Neural progenitor cell (in vitro differentiated cells): Measurements from ENCODE around the gene PTGR3. TPM values are rescaled to one million over a fixed set of nuclear protein-coding genes. Genes with fewer than 3 reads are reported as not detected.
A peak's percentile ranks its signal among the peaks of the same experiment; 100 is the strongest.

Source experiments
- DNase-seq: peaks from one replicate; pipeline ENCODE4 v3.0.0-alpha.2; 2016; ENCODE audit warnings: low spot score
- H2AFZ ChIP-seq: fragments of 200-600 bp; sonication (generic); replicated peaks from 2 replicates; pipeline ENCODE4 v1.6.1; 2016; ENCODE audit warnings: antibody characterized with exemption
- H3F3A ChIP-seq: fragments of 200-600 bp; sonication (generic); 2 replicates; pipeline ENCODE4 v1.6.1; 2016; ENCODE audit warnings: antibody characterized with exemption, low read depth
- H3K27ac ChIP-seq: fragments of 200-600 bp; sonication (generic); 2 replicates; pipeline ENCODE4 v1.5.1; 2016; ENCODE audit warnings: mild to moderate bottlenecking
- H3K27me3 ChIP-seq: fragments of 200-600 bp; sonication (generic); 2 replicates; pipeline ENCODE4 v1.6.1; 2016; ENCODE audit warnings: mild to moderate bottlenecking, moderate library complexity
- H3K36me3 ChIP-seq: fragments of 200-600 bp; sonication (generic); 2 replicates; pipeline ENCODE4 v1.5.1; 2016
- H3K4me1 ChIP-seq: fragments of 200-600 bp; sonication (generic); 2 replicates; pipeline ENCODE4 v1.6.1; 2016; ENCODE audit warnings: mixed run types
- H3K4me2 ChIP-seq: fragments of 200-600 bp; sonication (generic); 2 replicates; pipeline ENCODE4 v1.6.1; 2016
- H3K4me3 ChIP-seq: fragments of 200-600 bp; sonication (generic); 2 replicates; pipeline ENCODE4 v1.5.1; 2016
- H3K79me2 ChIP-seq: fragments of 200-600 bp; sonication (generic); 2 replicates; pipeline ENCODE4 v1.6.1; 2016; ENCODE audit warnings: low read depth
- H3K9ac ChIP-seq: fragments of 200-600 bp; sonication (generic); 2 replicates; pipeline ENCODE4 v1.6.1; 2016
- H3K9me3 ChIP-seq: fragments of 200-600 bp; sonication (generic); 2 replicates; pipeline ENCODE4 v1.5.1; 2016; ENCODE audit warnings: low read depth
- H4K20me1 ChIP-seq: fragments of 200-600 bp; sonication (generic); 2 replicates; pipeline ENCODE4 v1.6.1; 2016; ENCODE audit warnings: low read depth
- H3K27ac Mint-ChIP-seq: 3 replicates; pipeline ENCODE4 v1.8.0; 2021; ENCODE audit warnings: mixed read lengths
- H3K27me3 Mint-ChIP-seq: 2 replicates; pipeline ENCODE4 v1.8.0; 2022; ENCODE audit warnings: low read depth, mild to moderate bottlenecking, inconsistent platforms, moderate library complexity, mixed read lengths; ENCODE audit not compliant: insufficient read depth
- H3K36me3 Mint-ChIP-seq: 3 replicates; pipeline ENCODE4 v1.8.0; 2021; ENCODE audit warnings: mixed read lengths
- H3K4me1 Mint-ChIP-seq: 3 replicates; pipeline ENCODE4 v1.8.0; 2021; ENCODE audit warnings: mixed read lengths
- H3K4me3 Mint-ChIP-seq: 3 replicates; pipeline ENCODE4 v1.8.0; 2021; ENCODE audit warnings: mild to moderate bottlenecking, moderate library complexity, mixed read lengths
- H3K9me3 Mint-ChIP-seq: 3 replicates; pipeline ENCODE4 v1.8.0; 2020; ENCODE audit warnings: mixed read lengths
- CTCF ChIP-seq: fragments of 200-600 bp; sonication (generic); IDR thresholded peaks from 2 replicates; pipeline ENCODE4 v1.5.1; 2017; ENCODE audit warnings: antibody characterized with exemption, mild to moderate bottlenecking
- EZH2 ChIP-seq: fragments of 200-600 bp; sonication (generic); IDR thresholded peaks from 2 replicates; pipeline ENCODE4 v1.6.1; 2017; ENCODE audit warnings: antibody characterized with exemption, mild to moderate bottlenecking, moderate library complexity
- EZH2phosphoT487 ChIP-seq: fragments of 200-600 bp; sonication (generic); IDR thresholded peaks from 2 replicates; pipeline ENCODE4 v1.6.1; 2017; ENCODE audit warnings: antibody characterized with exemption
- total RNA-seq: library from RNA; depleted of rRNA; stranded (reverse); fragments of >200 nt; gene quantifications from 2 replicates; pipeline ENCODE4 v1.2.3, GENCODE V29; 2015; ENCODE audit warnings: low replicate concordance

PTGR3 gene
- total RNA-seq, 1 donor from 2014 or later, result 13.0 TPM

DNA sequence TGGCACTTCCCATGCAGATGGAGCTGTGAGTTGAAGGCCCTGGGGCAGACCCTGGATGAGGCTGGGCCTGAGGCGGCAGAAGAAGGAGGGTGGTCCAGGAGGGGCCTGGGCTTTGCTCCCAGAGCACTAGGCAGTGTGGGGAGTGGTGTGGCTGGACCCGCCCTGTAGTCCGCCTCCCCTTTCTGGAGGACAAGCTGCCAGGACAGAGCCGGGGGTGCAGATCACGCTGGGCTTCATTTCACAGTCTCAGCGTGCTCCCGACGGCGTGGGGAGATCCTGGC lies 49.8 kb downstream of the PTGR3 start:
- Histone ChIP-seq H3K79me2 (no peaks in the 10 kb centered on the region), H3K27me3 (no peaks in the 10 kb centered on the region), H4K20me1 (no peaks in the 10 kb centered on the region), H3K27ac (peak overlapping the region; percentile 73), H2AFZ (no peak overlapping the region), H3K4me2 (peak overlapping the region; percentile 22), H3K4me3 (no peak overlapping the region), H3K4me1 (peaks cover 16% of the 10 kb centered on the region), H3K9me3 (no peaks in the 10 kb centered on the region), H3F3A (peaks cover 11% of the 10 kb centered on the region), H3K9ac (no peak overlapping the region), H3K36me3 (no peaks in the 10 kb centered on the region)
- Mint-ChIP-seq H3K27ac (no peak overlapping the region), H3K4me1 (peaks cover 15% of the 10 kb centered on the region), H3K36me3 (no peaks in the 10 kb centered on the region), H3K9me3 (peaks cover 14% of the 10 kb centered on the region), H3K4me3 (no peak overlapping the region), H3K27me3 (peaks cover 10% of the 10 kb centered on the region)
- peak; percentile 29 for DNase-seq
- TF ChIP-seq CTCF, result no peak
- no peak for TF ChIP-seq EZH2phosphoT487
- TF ChIP-seq EZH2, result no peak

Other genes with a start within 250 kb of the PTGR3 start
- gene TSHZ1, start 1.7 kb upstream of the PTGR3 start, total RNA-seq, result 0.06 and 0.15 TPM in 2 replicates
- not detected in 2 replicates for gene SMIM21, start 218.6 kb upstream of the PTGR3 start, total RNA-seq